DND-41 (cell line): ENCODE results near the gene DCLK1.
"Not testable (repeated sequence)": the region's sequence is repeated elsewhere in the genome, so short reads cannot be mapped to it uniquely, and the experiment has no call there.

Experiments
- ATAC-seq: fragments of 200-7000 bp; cut with Tn5 transposase; 3 replicates; pipeline ENCODE4 v1.9.1; 2021; ENCODE audit warnings: low read depth; ENCODE audit not compliant: insufficient read depth
- DNase-seq: peaks from one replicate; pipeline ENCODE4 v3.0.0-alpha.2; 2020
- H2AFZ ChIP-seq: 2 replicates; pipeline ENCODE4 v1.6.0; 2012; ENCODE audit warnings: low read depth, low read length
- H3K27ac ChIP-seq: 2 replicates; pipeline ENCODE4 v1.5.1; 2012; ENCODE audit warnings: low read length, inconsistent platforms
- H3K27me3 ChIP-seq: fragments of 200-600 bp; sonication (generic); 2 replicates; pipeline ENCODE4 v1.6.0; 2012; ENCODE audit warnings: low read length, mild to moderate bottlenecking, inconsistent platforms; ENCODE audit not compliant: insufficient read depth, poor library complexity
- H3K36me3 ChIP-seq: 2 replicates; pipeline ENCODE4 v1.5.1; 2012; ENCODE audit warnings: low read length, inconsistent platforms; ENCODE audit not compliant: insufficient read depth
- H3K4me1 ChIP-seq: 2 replicates; pipeline ENCODE4 v1.5.1; 2012; ENCODE audit warnings: mild to moderate bottlenecking, low read length; ENCODE audit not compliant: insufficient read depth
- H3K4me2 ChIP-seq: 2 replicates; pipeline ENCODE4 v1.6.0; 2012; ENCODE audit warnings: mild to moderate bottlenecking, moderate library complexity, low read length, inconsistent platforms; ENCODE audit not compliant: insufficient read depth
- H3K4me3 ChIP-seq, 2 experiments: fragments of 200-600 bp in 1 of 2; shearing (Covaris generic) in 1 of 2; 2 replicates each; pipeline ENCODE4 v1.5.1; 2012 to 2016; ENCODE audit warnings: inconsistent platforms in 2 of 2, low read length in 2 of 2, mild to moderate bottlenecking in 2 of 2, low read depth in 1 of 2, moderate library complexity in 1 of 2
- H3K79me2 ChIP-seq: 2 replicates; pipeline ENCODE4 v1.6.0; 2012; ENCODE audit warnings: low read length, inconsistent platforms; ENCODE audit not compliant: insufficient read depth
- H3K9ac ChIP-seq: 2 replicates; pipeline ENCODE4 v1.6.0; 2012; ENCODE audit warnings: low read depth, mild to moderate bottlenecking, inconsistent platforms, low read length, moderate library complexity
- H3K9me3 ChIP-seq: 2 replicates; pipeline ENCODE4 v1.5.1; 2012; ENCODE audit warnings: low read length, moderate library complexity, mild to moderate bottlenecking, inconsistent platforms; ENCODE audit not compliant: insufficient read depth, severe bottlenecking
- H4K20me1 ChIP-seq: 2 replicates; pipeline ENCODE4 v1.6.0; 2012; ENCODE audit warnings: low read length; ENCODE audit not compliant: insufficient read depth
- CTCF ChIP-seq: IDR thresholded peaks from 2 replicates; pipeline ENCODE4 v1.5.1; 2012; ENCODE audit warnings: borderline replicate concordance, low read length, moderate library complexity, mild to moderate bottlenecking; ENCODE audit not compliant: poor library complexity, severe bottlenecking; ENCODE audit errors: extremely low read depth
- EZH2 ChIP-seq: IDR thresholded peaks from 3 replicates; pipeline ENCODE4 v1.6.1; 2012; ENCODE audit warnings: borderline replicate concordance, low read depth, mild to moderate bottlenecking, moderate library complexity, low read length, inconsistent platforms; ENCODE audit not compliant: severe bottlenecking

Gene DCLK1

GRCh38 chr13:35977060-35977459, 154.1 kb downstream of the DCLK1 start:
- Histone ChIP-seq H3K4me2 (no peak overlapping the region), H3K4me1 (no peaks in the 10 kb centered on the region), H3K9ac (no peak overlapping the region), H2AFZ (no peak overlapping the region), H4K20me1 (no peaks in the 10 kb centered on the region), H3K36me3 (no peaks in the 10 kb centered on the region), H3K27me3 (no peaks in the 10 kb centered on the region), H3K9me3 (no peaks in the 10 kb centered on the region), H3K79me2 (no peaks in the 10 kb centered on the region), H3K4me3 (no peak overlapping the region), H3K27ac (no peak overlapping the region)
- ATAC-seq (no peak), DNase-seq (no peak)
- TF ChIP-seq EZH2 (no peak), CTCF (no peak)

GRCh38 chr13:35976126-35976525, 155.1 kb downstream of the DCLK1 start:
- ATAC-seq (no peak), DNase-seq (no peak)
- Histone ChIP-seq H4K20me1 (no peaks in the 10 kb centered on the region), H3K4me1 (no peaks in the 10 kb centered on the region), H3K79me2 (no peaks in the 10 kb centered on the region), H3K4me3 (no peak overlapping the region), H3K27ac (no peak overlapping the region), H3K27me3 (no peaks in the 10 kb centered on the region), H2AFZ (no peak overlapping the region), H3K4me2 (no peak overlapping the region), H3K9me3 (no peaks in the 10 kb centered on the region), H3K36me3 (no peaks in the 10 kb centered on the region), H3K9ac (no peak overlapping the region)
- TF ChIP-seq CTCF (no peak), EZH2 (no peak)

GRCh38 chr13:35966951-35967350, 164.2 kb downstream of the DCLK1 start:
- not testable (repeated sequence) for H3K4me2 ChIP-seq, H4K20me1 ChIP-seq, H3K9ac ChIP-seq, H3K27me3 ChIP-seq, DNase-seq, H3K36me3 ChIP-seq, H3K4me1 ChIP-seq, H3K9me3 ChIP-seq, H2AFZ ChIP-seq, H3K4me3 ChIP-seq, H3K79me2 ChIP-seq, ATAC-seq, H3K27ac ChIP-seq

- TF ChIP-seq CTCF = no peak
- no peak for TF ChIP-seq EZH2
- Histone ChIP-seq H3K9me3 (no peaks in the 10 kb centered on the region), H3K4me2 (no peak overlapping the region), H3K79me2 (no peaks in the 10 kb centered on the region), H3K4me1 (no peaks in the 10 kb centered on the region), H3K4me3 (no peak overlapping the region), H4K20me1 (no peaks in the 10 kb centered on the region), H3K9ac (no peak overlapping the region), H2AFZ (no peak overlapping the region), H3K27me3 (no peaks in the 10 kb centered on the region), H3K36me3 (no peaks in the 10 kb centered on the region), H3K27ac (no peak overlapping the region)
- ATAC-seq (no peak), DNase-seq (no peak)
Measured at GRCh38 chr13:35966024-35966423, 165.2 kb downstream of the DCLK1 start.
